HepG2 (cell line): ENCODE measurements around the gene SEMA4A. TPM values are rescaled to one million over a fixed set of nuclear protein-coding genes. Genes with fewer than 3 reads are reported as not detected.

Source experiments
- HNRNPLL ChIP-seq: fragments of 200-400 bp; formaldehyde crosslinking; IDR thresholded peaks from 2 replicates; pipeline ENCODE4 v1.6.1; 2017; ENCODE audit warnings: mild to moderate bottlenecking, low read depth, low read length; ENCODE audit not compliant: poor library complexity, severe bottlenecking
- MAZ ChIP-seq, 2 experiments: sonication (generic) in 1 of 2; formaldehyde crosslinking in 1 of 2; IDR thresholded peaks; 2 replicates each; pipeline versions ENCODE4 v1.5.0 to v1.6.1; 2012 to 2020; ENCODE audit warnings: low read depth in 2 of 2, mild to moderate bottlenecking in 2 of 2, borderline replicate concordance in 1 of 2, improper control_type of control experiment in 1 of 2, low read length in 1 of 2, missing genetic modification reagents in 1 of 2, moderate library complexity in 1 of 2
- RFXAP ChIP-seq: sonication (generic); formaldehyde crosslinking; IDR thresholded peaks from 2 replicates; pipeline ENCODE4 v1.4.0; 2020; ENCODE audit warnings: missing genetic modification reagents, borderline replicate concordance
- SALL2 ChIP-seq: sonication (generic); formaldehyde crosslinking; IDR thresholded peaks from 2 replicates; pipeline ENCODE4 v1.8.1; 2023; ENCODE audit warnings: mild to moderate bottlenecking, missing genetic modification reagents, inconsistent platforms
- ZNF232 ChIP-seq: sonication (generic); formaldehyde crosslinking; IDR thresholded peaks from 2 replicates; pipeline ENCODE4 v1.4.0; 2020; ENCODE audit warnings: missing genetic modification reagents, borderline replicate concordance
- ZNF337 ChIP-seq: sonication (generic); formaldehyde crosslinking; IDR thresholded peaks from 2 replicates; pipeline ENCODE4 v1.5.1; 2020; ENCODE audit warnings: missing genetic modification reagents, low read depth, mild to moderate bottlenecking, borderline replicate concordance
- ZNF441 ChIP-seq: sonication (generic); formaldehyde crosslinking; IDR thresholded peaks from 2 replicates; pipeline ENCODE4 v1.7.0; 2021; ENCODE audit warnings: missing genetic modification reagents, borderline replicate concordance
- ZNF766 ChIP-seq: sonication (generic); formaldehyde crosslinking; IDR thresholded peaks from 2 replicates; pipeline ENCODE4 v1.5.0; 2020; ENCODE audit warnings: missing genetic modification reagents, borderline replicate concordance
- ZNF788 ChIP-seq: sonication (generic); formaldehyde crosslinking; IDR thresholded peaks from 2 replicates; pipeline ENCODE4 v1.5.0; 2020; ENCODE audit warnings: mild to moderate bottlenecking, missing genetic modification reagents, borderline replicate concordance
- polyA plus RNA-seq, 8 experiments: library from polyadenylated mRNA; depleted of rRNA in 3 of 8; stranded (reverse) in 7 of 8; unstranded in 1 of 8; fragments of >200 nt; fragmentation: Illumina TruSeq in 4 of 8; extraction: Trizol in 4 of 8; gene quantifications; 2 replicates each; pipeline versions ENCODE4 v1.2.1 to v1.2.3, GENCODE V29; 2011 to 2016; ENCODE audit warnings: low read depth in 4 of 8, missing spikeins in 1 of 8, mixed read lengths in 1 of 8; ENCODE audit not compliant: insufficient read depth in 1 of 8
- total RNA-seq, 5 experiments: library from RNA; depleted of rRNA; stranded (reverse); fragments of >200 nt; fragmentation: Illumina TruSeq; extraction: Trizol; gene quantifications; 2 replicates each; pipeline ENCODE4 v1.2.3, GENCODE V29; 2016; ENCODE audit warnings: low read depth in 1 of 5
- TF ChIP-seq, protein P1 (sequence below): IDR thresholded peaks from 2 replicates; pipeline ENCODE4 v1.6.1; 2016; ENCODE audit warnings: low read depth, borderline replicate concordance
- TF ChIP-seq, protein P2 (sequence below): sonication (generic); formaldehyde crosslinking; IDR thresholded peaks from 2 replicates; pipeline ENCODE4 v1.4.0; 2020; ENCODE audit warnings: missing genetic modification reagents, borderline replicate concordance
- TF ChIP-seq, protein P3 (sequence below), 2 experiments: fragments of 450-650 bp in 1 of 2; sonication (generic) in 1 of 2; formaldehyde crosslinking in 1 of 2; IDR thresholded peaks; 2 replicates each; pipeline versions ENCODE4 v1.6.1 to v1.8.0; 2016 to 2022; ENCODE audit warnings: antibody characterized with exemption in 1 of 2, mild to moderate bottlenecking in 1 of 2, missing genetic modification reagents in 1 of 2

SEMA4A gene
- total and polyA plus RNA-seq, 2 of the 13 experiments (the other 11 are each of a cell fraction or from before 2014, with no cell fraction given), result 0.09 to 0.20 TPM

DNA sequence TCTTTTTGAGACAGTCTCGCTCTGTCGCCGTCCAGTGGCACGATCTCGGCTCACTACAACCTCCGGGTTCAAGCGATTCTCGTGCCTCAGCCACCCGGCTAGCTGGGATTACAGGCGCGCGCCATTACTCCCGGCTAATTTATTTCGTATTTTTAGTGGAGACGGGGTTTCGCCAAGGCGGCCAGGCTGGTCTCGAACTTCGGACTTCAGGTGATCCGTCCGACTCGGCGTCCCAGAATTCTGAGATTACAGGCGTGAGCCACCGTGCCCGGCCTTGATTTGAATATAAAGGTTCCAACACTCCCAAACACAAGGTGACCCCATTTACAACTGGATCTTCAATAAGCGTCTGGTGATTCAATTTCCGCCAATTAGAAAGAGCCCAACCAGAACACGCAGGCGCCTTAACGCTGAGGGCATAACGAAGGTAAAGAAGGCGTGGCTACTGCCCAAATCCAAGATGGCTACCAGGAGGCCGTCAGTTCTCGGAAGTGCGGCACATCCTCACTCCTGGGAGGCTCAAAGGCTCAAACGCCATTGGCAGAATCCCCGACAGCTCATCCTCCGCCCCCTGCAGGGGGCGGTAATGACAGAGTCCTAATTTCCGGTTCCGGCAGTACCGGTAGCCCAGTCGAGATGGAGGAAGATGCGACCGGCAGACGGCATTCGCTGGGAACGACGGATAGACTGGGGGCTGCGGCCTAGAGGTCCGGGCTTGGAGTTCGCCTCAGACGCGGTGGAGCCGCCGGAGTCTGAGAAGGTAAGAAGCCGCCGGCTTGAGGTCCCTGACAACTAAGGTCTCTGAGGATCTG is 40.3 kb downstream of the SEMA4A start, which contains the start of gene SLC25A44 (continued):
- TF ChIP-seq ZNF232 (CRISPR knock-in tag) (peak; percentile 50; the same call in 1 of the 2 replicates), ZNF337 (0 out of 2 replicates have a peak, but pooled peaks have one; percentile 18), ZNF441 (CRISPR knock-in tag) (no peak), ZNF766 (CRISPR knock-in tag) (no peak), SALL2 (CRISPR knock-in tag) (0 out of 2 replicates have a peak, but pooled peaks have one; percentile 39), ZNF788 (CRISPR knock-in tag) (no peak), RFXAP (peak; percentile 30; the same call in 1 of the 2 replicates), MAZ (IDR thresholded peaks at IDR 0.05; ENCODE audit: borderline replicate concordance, low read depth, low read length) (peak; percentile 50; the same call in 1 of the 2 replicates), MAZ (CRISPR knock-in tag; IDR thresholded peaks at IDR 0.05; ENCODE audit: low read depth) (no peak), HNRNPLL (peak; percentile 23)
- TF ChIP-seq, protein P1, sequence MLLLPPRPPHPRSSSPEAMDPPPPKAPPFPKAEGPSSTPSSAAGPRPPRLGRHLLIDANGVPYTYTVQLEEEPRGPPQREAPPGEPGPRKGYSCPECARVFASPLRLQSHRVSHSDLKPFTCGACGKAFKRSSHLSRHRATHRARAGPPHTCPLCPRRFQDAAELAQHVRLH, result 0 out of 2 replicates have a peak, but pooled peaks have one; percentile 27
- TF ChIP-seq, protein P2, sequence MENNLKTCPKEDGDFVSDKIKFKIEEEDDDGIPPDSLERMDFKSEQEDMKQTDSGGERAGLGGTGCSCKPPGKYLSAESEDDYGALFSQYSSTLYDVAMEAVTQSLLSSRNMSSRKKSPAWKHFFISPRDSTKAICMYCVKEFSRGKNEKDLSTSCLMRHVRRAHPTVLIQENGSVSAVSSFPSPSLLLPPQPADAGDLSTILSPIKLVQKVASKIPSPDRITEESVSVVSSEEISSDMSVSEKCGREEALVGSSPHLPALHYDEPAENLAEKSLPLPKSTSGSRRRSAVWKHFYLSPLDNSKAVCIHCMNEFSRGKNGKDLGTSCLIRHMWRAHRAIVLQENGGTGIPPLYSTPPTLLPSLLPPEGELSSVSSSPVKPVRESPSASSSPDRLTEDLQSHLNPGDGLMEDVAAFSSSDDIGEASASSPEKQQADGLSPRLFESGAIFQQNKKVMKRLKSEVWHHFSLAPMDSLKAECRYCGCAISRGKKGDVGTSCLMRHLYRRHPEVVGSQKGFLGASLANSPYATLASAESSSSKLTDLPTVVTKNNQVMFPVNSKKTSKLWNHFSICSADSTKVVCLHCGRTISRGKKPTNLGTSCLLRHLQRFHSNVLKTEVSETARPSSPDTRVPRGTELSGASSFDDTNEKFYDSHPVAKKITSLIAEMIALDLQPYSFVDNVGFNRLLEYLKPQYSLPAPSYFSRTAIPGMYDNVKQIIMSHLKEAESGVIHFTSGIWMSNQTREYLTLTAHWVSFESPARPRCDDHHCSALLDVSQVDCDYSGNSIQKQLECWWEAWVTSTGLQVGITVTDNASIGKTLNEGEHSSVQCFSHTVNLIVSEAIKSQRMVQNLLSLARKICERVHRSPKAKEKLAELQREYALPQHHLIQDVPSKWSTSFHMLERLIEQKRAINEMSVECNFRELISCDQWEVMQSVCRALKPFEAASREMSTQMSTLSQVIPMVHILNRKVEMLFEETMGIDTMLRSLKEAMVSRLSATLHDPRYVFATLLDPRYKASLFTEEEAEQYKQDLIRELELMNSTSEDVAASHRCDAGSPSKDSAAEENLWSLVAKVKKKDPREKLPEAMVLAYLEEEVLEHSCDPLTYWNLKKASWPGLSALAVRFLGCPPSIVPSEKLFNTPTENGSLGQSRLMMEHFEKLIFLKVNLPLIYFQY (CRISPR knock-in tag), result peak; percentile 82
- TF ChIP-seq, protein P3, sequence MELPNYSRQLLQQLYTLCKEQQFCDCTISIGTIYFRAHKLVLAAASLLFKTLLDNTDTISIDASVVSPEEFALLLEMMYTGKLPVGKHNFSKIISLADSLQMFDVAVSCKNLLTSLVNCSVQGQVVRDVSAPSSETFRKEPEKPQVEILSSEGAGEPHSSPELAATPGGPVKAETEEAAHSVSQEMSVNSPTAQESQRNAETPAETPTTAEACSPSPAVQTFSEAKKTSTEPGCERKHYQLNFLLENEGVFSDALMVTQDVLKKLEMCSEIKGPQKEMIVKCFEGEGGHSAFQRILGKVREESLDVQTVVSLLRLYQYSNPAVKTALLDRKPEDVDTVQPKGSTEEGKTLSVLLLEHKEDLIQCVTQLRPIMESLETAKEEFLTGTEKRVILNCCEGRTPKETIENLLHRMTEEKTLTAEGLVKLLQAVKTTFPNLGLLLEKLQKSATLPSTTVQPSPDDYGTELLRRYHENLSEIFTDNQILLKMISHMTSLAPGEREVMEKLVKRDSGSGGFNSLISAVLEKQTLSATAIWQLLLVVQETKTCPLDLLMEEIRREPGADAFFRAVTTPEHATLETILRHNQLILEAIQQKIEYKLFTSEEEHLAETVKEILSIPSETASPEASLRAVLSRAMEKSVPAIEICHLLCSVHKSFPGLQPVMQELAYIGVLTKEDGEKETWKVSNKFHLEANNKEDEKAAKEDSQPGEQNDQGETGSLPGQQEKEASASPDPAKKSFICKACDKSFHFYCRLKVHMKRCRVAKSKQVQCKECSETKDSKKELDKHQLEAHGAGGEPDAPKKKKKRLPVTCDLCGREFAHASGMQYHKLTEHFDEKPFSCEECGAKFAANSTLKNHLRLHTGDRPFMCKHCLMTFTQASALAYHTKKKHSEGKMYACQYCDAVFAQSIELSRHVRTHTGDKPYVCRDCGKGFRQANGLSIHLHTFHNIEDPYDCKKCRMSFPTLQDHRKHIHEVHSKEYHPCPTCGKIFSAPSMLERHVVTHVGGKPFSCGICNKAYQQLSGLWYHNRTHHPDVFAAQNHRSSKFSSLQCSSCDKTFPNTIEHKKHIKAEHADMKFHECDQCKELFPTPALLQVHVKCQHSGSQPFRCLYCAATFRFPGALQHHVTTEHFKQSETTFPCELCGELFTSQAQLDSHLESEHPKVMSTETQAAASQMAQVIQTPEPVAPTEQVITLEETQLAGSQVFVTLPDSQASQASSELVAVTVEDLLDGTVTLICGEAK (IDR thresholded peaks at IDR 0.05), result peak; percentile 48; the same call in 1 of the 2 replicates
- TF ChIP-seq, protein P3 (CRISPR knock-in tag; IDR thresholded peaks at IDR 0.05), result no peak
